Sigmoid colon (tissue), 7 donors: ENCODE measurements around the gene LCN1. TPM values are rescaled to one million over a fixed set of nuclear protein-coding genes. Genes with fewer than 3 reads are reported as not detected.
"Not testable (repeated sequence)": the region's sequence is repeated elsewhere in the genome, so short reads cannot be mapped to it uniquely, and the experiment has no call there.

ENCODE experiments used
- DNase-seq: peaks from one replicate; pipeline ENCODE4 v3.0.0-alpha.2; 2019
- H3K27ac ChIP-seq, 4 donors: fragments of 200-600 bp; sonication (generic); one replicate each; pipeline ENCODE4 v1.5.1; 2016 to 2019; ENCODE audit warnings: mild to moderate bottlenecking in 1 of 4
- H3K27me3 ChIP-seq, 3 donors: fragments of 200-600 bp; sonication (generic); one replicate each; pipeline ENCODE4 v1.5.1; 2019; ENCODE audit warnings: mild to moderate bottlenecking in 1 of 3
- H3K36me3 ChIP-seq, 4 donors: fragments of 200-600 bp; sonication (generic); one replicate each; pipeline ENCODE4 v1.5.1; 2016 to 2019
- H3K4me1 ChIP-seq, 4 donors: fragments of 200-600 bp; sonication (generic); one replicate each; pipeline ENCODE4 v1.5.1; 2017 to 2019
- H3K4me3 ChIP-seq, 4 donors: fragments of 200-600 bp; sonication (generic); one replicate each; pipeline ENCODE4 v1.5.1; 2017 to 2019; ENCODE audit warnings: mild to moderate bottlenecking in 2 of 4, moderate library complexity in 1 of 4
- H3K9me3 ChIP-seq, 4 donors: fragments of 200-600 bp in 3 of 4; sonication (generic) in 3 of 4; one replicate each; pipeline versions ENCODE4 v1.5.1 to v1.6.1; 2013 to 2019
- EP300 ChIP-seq, 4 donors: sonication (generic); formaldehyde crosslinking; IDR thresholded peaks; one replicate each; pipeline ENCODE4 v1.6.1; 2017; ENCODE audit warnings: antibody characterized with exemption in 4 of 4
- POLR2A ChIP-seq, 2 donors: fragments of 450-650 bp; IDR thresholded peaks; one replicate each; pipeline ENCODE4 v1.6.1; 2016; ENCODE audit warnings: antibody characterized with exemption in 2 of 2, mild to moderate bottlenecking in 2 of 2, moderate library complexity in 2 of 2
- POLR2AphosphoS5 ChIP-seq, 4 donors: sonication (generic); formaldehyde crosslinking; IDR thresholded peaks; one replicate each; pipeline ENCODE4 v1.6.1; 2017; ENCODE audit warnings: antibody characterized with exemption in 4 of 4
- WGBS, 2 donors: extraction: QIAGEN DNeasy Blood & Tissue Kit; methylation state at CpG; one replicate each; pipeline ENCODE4 v1.1.7; 2013; 5-methylcytosine and 5-hydroxymethylcytosine counted together
- intact Hi-C: fragments of 100-400 bp; cut with DNase I; formaldehyde crosslinking; loops from one replicate; pipeline ENCODE4 v1.15.1; 2023
- polyA plus RNA-seq, 3 donors: library from polyadenylated mRNA; stranded (reverse); fragments of 200-250 nt; gene quantifications; one replicate each; pipeline ENCODE4 v1.2.3, GENCODE V29; 2013
- total RNA-seq, 4 donors: library from RNA; depleted of rRNA; stranded (reverse); fragments of >200 nt; gene quantifications; one replicate each; pipeline ENCODE4 v1.1.0, GENCODE V29; 2016
- TF ChIP-seq, protein P1 (sequence below), 4 experiments: fragments of 450-650 bp in 3 of 4; fragments of 200-600 bp in 1 of 4; IDR thresholded peaks; one replicate each; pipeline ENCODE4 v1.5.1; 2016 to 2019; ENCODE audit warnings: antibody characterized with exemption in 4 of 4, mild to moderate bottlenecking in 3 of 4, moderate library complexity in 2 of 4
- donor health status: healthy with polysubstance abuse.
- donor health status: Bipolar disorder and iron deficiency.
- donor health status: healthy.

LCN1 gene
- total and polyA plus RNA-seq, 7 donors: 0.10 TPM; not detected in 6

DNA sequence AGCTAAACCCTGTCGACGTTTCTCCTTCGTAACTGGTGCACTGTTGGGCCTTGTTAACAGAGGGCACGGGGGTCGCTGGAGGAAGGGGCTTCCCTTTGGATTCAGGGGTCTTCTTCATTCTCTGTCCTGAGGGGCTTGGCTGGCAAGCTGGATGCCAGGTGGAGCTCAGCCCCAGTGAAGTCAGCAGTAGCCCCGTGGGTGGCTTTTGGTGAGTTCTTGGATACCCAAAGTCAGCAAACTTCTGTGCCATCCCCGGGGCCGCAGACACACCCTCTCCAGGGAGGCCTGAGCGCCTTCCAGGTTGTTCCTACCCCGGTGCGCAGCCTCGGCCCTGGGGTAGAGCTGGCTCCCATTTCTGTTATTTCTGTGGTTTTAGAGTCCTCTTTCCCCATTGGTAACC lies 12.4 kb downstream of the LCN1 start:
- DNase-seq: peak; percentile 42
- no peak overlapping the region for H3K4me3 ChIP-seq
- 90% methylated on average over 12 of the region's 12 CpGs for WGBS, 2 donors
- H3K27me3 ChIP-seq: peaks cover 0 to 23% (median 0%) of the 10 kb centered on the region in 3 donors
- TF ChIP-seq POLR2A (IDR thresholded peaks at IDR 0.05) (no peak), EP300 (IDR thresholded peaks at IDR 0.05) (no peak), POLR2AphosphoS5 (IDR thresholded peaks at IDR 0.05) (no peak)
- TF ChIP-seq, protein P1, sequence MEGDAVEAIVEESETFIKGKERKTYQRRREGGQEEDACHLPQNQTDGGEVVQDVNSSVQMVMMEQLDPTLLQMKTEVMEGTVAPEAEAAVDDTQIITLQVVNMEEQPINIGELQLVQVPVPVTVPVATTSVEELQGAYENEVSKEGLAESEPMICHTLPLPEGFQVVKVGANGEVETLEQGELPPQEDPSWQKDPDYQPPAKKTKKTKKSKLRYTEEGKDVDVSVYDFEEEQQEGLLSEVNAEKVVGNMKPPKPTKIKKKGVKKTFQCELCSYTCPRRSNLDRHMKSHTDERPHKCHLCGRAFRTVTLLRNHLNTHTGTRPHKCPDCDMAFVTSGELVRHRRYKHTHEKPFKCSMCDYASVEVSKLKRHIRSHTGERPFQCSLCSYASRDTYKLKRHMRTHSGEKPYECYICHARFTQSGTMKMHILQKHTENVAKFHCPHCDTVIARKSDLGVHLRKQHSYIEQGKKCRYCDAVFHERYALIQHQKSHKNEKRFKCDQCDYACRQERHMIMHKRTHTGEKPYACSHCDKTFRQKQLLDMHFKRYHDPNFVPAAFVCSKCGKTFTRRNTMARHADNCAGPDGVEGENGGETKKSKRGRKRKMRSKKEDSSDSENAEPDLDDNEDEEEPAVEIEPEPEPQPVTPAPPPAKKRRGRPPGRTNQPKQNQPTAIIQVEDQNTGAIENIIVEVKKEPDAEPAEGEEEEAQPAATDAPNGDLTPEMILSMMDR (IDR thresholded peaks at IDR 0.05): no peak
- H3K27ac ChIP-seq: no peak overlapping the region
- no peaks in the 10 kb centered on the region for H3K36me3 ChIP-seq
- no peaks in the 10 kb centered on the region for H3K4me1 ChIP-seq
- intact Hi-C loops: no loop called here
- no peaks in the 10 kb centered on the region for H3K9me3 ChIP-seq

DNA sequence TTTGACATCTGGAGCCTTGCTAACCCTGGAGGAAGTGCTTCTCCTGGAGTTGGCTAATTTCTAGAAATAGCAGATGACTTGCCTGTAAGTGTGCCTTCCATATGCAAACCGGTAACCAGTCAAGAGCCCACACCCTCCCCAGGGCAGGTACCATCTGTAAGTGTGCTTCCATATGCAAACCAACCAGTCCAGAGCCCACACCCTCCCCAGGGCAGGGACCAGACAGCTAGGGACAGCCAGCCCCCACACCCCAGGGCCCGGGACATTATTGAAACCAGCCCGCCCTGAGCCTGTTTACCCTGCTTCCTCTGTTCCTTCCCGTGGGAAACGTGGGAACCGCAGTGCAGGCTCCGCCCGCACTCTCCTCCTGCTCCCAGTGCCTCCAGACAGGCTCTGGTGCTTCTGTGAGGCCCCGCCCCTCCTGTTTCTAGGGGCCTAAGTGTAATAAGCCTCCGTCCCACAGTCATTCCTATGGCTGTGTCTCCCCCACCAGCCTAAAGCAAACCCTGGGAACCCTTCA lies 13.0 kb downstream of the LCN1 start:
- peaks cover 0 to 21% (median 0%) of the 10 kb centered on the region in 3 donors for H3K27me3 ChIP-seq
- DNase-seq: peak; percentile 20
- H3K27ac ChIP-seq, H3K9me3 ChIP-seq, H3K4me1 ChIP-seq, intact Hi-C loops, H3K36me3 ChIP-seq, H3K4me3 ChIP-seq: not testable (repeated sequence)
- WGBS, 2 donors: 12 to 27% methylated on average over 10 of the region's 10 CpGs

DNA sequence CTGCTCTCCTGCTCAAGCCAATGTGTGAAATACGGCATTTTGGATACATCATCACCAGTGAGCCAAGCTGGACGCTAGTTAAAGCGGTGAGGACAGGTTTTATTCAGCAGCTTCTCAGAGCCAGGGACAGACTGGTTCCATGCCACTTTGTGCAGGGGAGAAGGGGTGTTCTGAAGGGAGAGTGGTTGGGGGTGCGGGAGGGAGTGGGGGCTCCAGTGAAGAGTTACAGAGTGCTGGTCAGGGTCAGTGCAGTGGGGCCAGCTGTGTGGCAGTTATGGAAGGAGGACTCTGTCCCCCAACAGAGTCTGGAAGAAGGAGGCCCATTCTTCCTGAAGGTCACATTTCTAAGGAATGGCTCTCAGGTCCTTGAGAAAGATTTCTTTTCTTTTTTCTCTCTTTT lies 13.6 kb downstream of the LCN1 start:
- H3K27ac ChIP-seq, H3K4me3 ChIP-seq, H3K36me3 ChIP-seq, intact Hi-C loops, H3K9me3 ChIP-seq, H3K4me1 ChIP-seq, DNase-seq: not testable (repeated sequence)
- peaks cover 0 to 17% (median 0%) of the 10 kb centered on the region in 3 donors for H3K27me3 ChIP-seq
- WGBS, 2 donors: 70 to 76% methylated on average over 4 of the region's 4 CpGs

DNA sequence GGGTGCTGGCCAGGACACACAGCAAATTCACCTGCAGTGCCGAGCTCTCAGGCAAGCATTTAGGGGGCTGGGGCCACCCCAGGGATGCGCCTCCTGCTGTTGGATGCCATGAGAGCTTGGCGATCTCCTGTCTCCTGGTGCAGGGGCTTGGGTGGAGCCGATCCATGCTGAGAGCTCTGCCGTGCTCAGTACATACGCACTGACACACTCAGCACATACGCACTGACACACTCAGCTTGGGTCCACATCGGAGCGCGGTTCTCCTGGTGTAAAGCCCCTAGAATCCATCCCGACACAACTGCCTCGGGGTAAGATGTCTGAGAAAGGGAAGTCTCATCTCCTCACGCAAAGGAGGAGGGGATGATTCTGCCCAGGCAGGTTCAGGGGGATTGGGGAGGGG lies 14.4 kb downstream of the LCN1 start:
- H3K27ac ChIP-seq, H3K4me1 ChIP-seq, intact Hi-C loops, DNase-seq, H3K9me3 ChIP-seq, H3K27me3 ChIP-seq, H3K4me3 ChIP-seq, H3K36me3 ChIP-seq: not testable (repeated sequence)
- WGBS, 2 donors: 83% methylated on average over 13 of the region's 13 CpGs

DNA sequence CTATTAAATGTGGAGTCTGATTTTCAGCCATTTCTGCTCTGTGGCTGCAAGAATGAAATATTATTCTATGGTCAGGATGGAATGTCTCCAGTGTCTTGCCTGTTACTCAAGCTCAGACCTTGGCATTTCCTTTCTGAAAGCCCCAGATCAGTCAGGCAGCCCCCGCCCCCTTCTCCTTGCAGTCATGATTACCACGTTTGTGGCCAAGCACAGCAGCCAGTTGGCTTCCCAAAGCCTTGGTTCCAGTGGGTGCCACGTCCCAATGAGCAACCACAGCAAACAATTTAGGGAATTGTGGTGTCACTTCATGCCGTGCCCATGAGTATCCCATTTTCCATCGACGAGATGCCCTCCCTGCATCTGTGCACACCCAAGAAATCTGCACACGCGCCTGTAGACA lies 15.0 kb downstream of the LCN1 start:
- Histone ChIP-seq H3K9me3 (no peaks in the 10 kb centered on the region), H3K4me1 (no peaks in the 10 kb centered on the region), H3K27me3 (peaks cover 0 to 6% (median 0%) of the 10 kb centered on the region in 3 donors), H3K27ac (no peak overlapping the region), H3K36me3 (no peaks in the 10 kb centered on the region), H3K4me3 (no peak overlapping the region)
- intact Hi-C loops: no loop called here
- 75 to 78% methylated on average over 8 of the region's 8 CpGs for WGBS, 2 donors
- DNase-seq: no peak
- TF ChIP-seq POLR2A (IDR thresholded peaks at IDR 0.05) (no peak), POLR2AphosphoS5 (IDR thresholded peaks at IDR 0.05) (no peak)
- TF ChIP-seq, protein P1 (IDR thresholded peaks at IDR 0.05): no peak

DNA sequence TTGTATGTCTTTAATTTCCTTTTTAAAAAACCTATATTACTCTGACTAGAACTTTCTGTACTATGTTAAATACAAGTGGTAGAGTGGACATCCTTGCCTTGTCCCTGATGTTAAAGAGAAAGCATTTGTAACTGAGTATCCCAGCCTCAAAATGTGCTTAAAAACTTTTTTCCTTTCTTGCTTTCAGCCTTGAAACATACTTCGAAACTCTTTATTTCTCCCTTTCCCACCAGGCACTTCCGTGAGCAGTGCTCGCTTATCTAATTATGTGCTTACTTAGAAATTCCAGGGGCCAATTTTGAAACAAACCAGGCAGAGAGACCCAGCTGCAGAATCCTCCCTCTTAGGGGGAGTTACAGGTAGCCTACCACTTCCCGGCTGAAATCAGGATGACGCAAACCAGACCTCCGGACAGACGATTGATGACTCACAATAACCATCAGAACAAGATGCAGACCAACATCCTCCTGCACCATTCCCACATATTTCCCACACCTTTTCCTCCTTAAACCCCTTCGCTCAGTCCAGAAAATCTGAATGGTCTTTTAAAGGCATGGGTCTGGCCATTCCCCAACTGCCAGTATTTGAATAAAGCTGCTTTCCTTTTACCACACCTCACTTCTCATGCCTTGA lies 22.1 kb downstream of the LCN1 start:
- WGBS, 2 donors: 50 to 70% methylated on average over 8 of the region's 8 CpGs
- H3K27ac ChIP-seq, H3K4me3 ChIP-seq, H3K36me3 ChIP-seq, H3K9me3 ChIP-seq, DNase-seq, H3K27me3 ChIP-seq, H3K4me1 ChIP-seq, intact Hi-C loops: not testable (repeated sequence)

DNA sequence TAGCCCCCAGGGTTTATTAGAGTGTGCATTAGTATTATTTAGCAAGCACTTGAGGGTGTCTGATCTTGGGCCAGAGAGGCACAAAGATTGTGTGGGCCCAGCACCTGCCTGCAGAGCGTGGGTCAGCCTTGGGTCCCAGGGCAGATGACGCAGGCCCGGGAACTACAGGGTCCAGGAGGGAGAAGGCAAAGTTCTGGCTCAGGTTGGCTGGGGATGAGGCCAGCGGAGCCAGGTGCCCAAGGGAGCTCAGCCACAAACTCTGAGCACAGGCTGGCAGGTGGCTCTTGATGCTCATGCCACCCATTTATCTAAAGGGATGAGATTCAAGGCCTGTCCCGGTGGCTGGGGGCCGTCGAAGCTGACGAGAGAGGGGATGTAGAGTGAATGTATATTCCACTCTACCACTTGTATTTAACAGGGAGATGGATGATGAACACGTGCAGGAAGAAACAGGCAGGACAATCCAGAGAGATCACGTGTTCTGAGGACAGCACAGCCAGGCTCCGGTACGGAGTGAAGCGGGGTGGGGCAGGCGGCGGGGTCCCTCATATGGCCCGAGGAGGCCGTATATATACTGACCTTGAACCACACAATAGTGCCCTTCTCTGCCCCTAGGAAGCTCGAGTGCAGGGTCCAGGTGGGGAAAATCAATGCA lies 23.9 kb downstream of the LCN1 start:
- WGBS, 2 donors: 72 to 79% methylated on average over 18 of the region's 18 CpGs
- no peaks in the 10 kb centered on the region for H3K27me3 ChIP-seq
- no peaks in the 10 kb centered on the region for H3K4me1 ChIP-seq
- no peak overlapping the region for H3K4me3 ChIP-seq
- intact Hi-C loops: no loop called here
- peak; percentile 29 for DNase-seq
- H3K36me3 ChIP-seq: no peaks in the 10 kb centered on the region
- H3K27ac ChIP-seq: no peak overlapping the region
- H3K9me3 ChIP-seq: peaks cover 0 to 1% (median 0%) of the 10 kb centered on the region in 4 donors
- TF ChIP-seq, protein P1 (IDR thresholded peaks at IDR 0.05): no peak
- TF ChIP-seq POLR2AphosphoS5 (IDR thresholded peaks at IDR 0.05): no peak

DNA sequence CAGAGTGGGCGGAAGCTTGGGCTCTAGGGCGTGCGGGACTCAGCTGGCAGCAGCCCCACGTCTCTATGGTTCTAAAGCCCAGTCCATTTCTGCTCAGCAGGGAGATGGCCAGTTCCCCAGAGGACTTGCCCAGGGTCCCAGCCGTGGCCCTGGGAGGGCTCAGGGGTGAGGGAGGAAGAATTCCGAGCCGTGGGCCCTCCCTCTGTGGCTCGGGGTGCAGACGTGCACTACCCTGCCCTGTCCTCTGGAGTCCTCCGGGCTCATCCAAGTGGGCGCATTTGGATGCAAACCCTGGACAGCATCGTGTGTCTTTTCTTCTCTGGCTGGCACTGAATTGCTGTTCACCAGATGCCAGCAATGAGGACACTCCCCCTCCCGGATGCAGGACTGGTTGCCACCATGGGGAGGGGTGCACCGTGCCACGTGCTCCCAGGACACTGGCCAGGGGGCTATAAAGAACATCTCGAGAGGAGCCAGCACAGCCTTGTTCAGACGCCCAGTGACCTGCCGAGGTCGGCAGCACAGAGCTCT lies 24.5 kb downstream of the LCN1 start, which contains the start of gene OBP2A:
TSS of gene OBP2A (plus strand) at position 481 of the 531 bp plus-strand sequence. CDS start 55 bp downstream, outside the sequence.
- H3K27me3 ChIP-seq, H3K4me1 ChIP-seq, H3K36me3 ChIP-seq, H3K9me3 ChIP-seq, H3K27ac ChIP-seq, intact Hi-C loops, H3K4me3 ChIP-seq: not testable (repeated sequence)
- DNase-seq: peak; percentile 21
- WGBS, 2 donors: 67 to 71% methylated on average over 15 of the region's 19 CpGs
